OCI-LY3 (cell line): Measurements from ENCODE around the gene NODAL.
"Not testable (repeated sequence)": the region's sequence is repeated elsewhere in the genome, so short reads cannot be mapped to it uniquely, and the experiment has no call there.

ENCODE experiments used
- EZH2phosphoT487 ChIP-seq: fragments of 200-600 bp; shearing (Covaris generic); IDR thresholded peaks from 2 replicates; pipeline ENCODE4 v1.6.1; 2018; ENCODE audit warnings: antibody characterized with exemption, mixed run types, low read depth
- TF ChIP-seq, protein P1 (sequence below): fragments of 200-600, 300-600 bp; sonication (generic); IDR thresholded peaks from 2 replicates; pipeline ENCODE4 v1.5.1; 2014; ENCODE audit warnings: antibody characterized with exemption, low read length, low read depth

DNA sequence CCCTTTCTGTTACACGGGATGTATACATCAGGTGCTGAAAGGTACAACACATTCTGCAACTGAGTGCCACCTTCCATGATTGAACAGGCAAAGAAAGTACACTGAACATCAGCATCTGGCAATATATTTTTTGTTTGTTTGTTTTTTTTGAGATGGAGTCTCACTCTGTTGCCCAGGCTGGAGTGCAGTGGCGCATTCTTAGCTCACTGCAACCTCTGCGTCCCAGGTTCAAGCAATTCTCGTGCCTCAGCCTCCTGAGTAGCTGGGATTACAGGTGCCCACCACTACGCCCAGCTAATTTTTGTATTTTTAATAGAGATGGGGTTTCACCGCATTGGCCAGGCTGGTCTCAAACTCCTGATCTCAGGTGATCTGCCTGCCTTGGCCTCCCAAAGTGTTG, 42.4 kb upstream of the NODAL start:
- TF ChIP-seq, protein P1, sequence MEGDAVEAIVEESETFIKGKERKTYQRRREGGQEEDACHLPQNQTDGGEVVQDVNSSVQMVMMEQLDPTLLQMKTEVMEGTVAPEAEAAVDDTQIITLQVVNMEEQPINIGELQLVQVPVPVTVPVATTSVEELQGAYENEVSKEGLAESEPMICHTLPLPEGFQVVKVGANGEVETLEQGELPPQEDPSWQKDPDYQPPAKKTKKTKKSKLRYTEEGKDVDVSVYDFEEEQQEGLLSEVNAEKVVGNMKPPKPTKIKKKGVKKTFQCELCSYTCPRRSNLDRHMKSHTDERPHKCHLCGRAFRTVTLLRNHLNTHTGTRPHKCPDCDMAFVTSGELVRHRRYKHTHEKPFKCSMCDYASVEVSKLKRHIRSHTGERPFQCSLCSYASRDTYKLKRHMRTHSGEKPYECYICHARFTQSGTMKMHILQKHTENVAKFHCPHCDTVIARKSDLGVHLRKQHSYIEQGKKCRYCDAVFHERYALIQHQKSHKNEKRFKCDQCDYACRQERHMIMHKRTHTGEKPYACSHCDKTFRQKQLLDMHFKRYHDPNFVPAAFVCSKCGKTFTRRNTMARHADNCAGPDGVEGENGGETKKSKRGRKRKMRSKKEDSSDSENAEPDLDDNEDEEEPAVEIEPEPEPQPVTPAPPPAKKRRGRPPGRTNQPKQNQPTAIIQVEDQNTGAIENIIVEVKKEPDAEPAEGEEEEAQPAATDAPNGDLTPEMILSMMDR: not testable (repeated sequence)
- TF ChIP-seq EZH2phosphoT487: not testable (repeated sequence)
